IPS DF 19.7 (cell line): ENCODE measurements around the gene CYTH3.
"Not testable (repeated sequence)": the region's sequence is repeated elsewhere in the genome, so short reads cannot be mapped to it uniquely, and the experiment has no call there.

Experiments used
- DNase-seq: peaks from one replicate; pipeline ENCODE4 v3.0.0-alpha.2; 2013; ENCODE audit warnings: low read depth, low spot score

CYTH3 gene

GRCh38 chr7:6153646-6154541 is 118.5 kb downstream of the CYTH3 start:
- DNase-seq: no peak

- no peak for DNase-seq
These were observed 120.3 kb downstream of the CYTH3 start for GRCh38 chr7:6151994-6152735.

GRCh38 chr7:6151527-6151926 is 120.9 kb downstream of the CYTH3 start:
- not testable (repeated sequence) for DNase-seq

GRCh38 chr7:6149996-6150395 is 122.4 kb downstream of the CYTH3 start:
- no peak for DNase-seq

GRCh38 chr7:6148724-6149360 is 123.6 kb downstream of the CYTH3 start:
- no peak for DNase-seq

- no peak for DNase-seq
These were observed 124.8 kb downstream of the CYTH3 start for GRCh38 chr7:6147627-6148026.

- no peak for DNase-seq
These were observed 125.8 kb downstream of the CYTH3 start for GRCh38 chr7:6146666-6147065.

GRCh38 chr7:6143997-6144396 is 128.4 kb downstream of the CYTH3 start:
- no peak for DNase-seq

GRCh38 chr7:6142871-6143380 is 129.5 kb downstream of the CYTH3 start:
- DNase-seq: no peak

- DNase-seq: no peak
These were observed 133.0 kb downstream of the CYTH3 start for GRCh38 chr7:6139189-6139996.

GRCh38 chr7:6136475-6136874 is 135.9 kb downstream of the CYTH3 start:
- DNase-seq: no peak

- DNase-seq: no peak
These were observed 139.2 kb downstream of the CYTH3 start for GRCh38 chr7:6133249-6133648.

- no peak for DNase-seq
These were observed 142.3 kb downstream of the CYTH3 start for GRCh38 chr7:6130007-6130587.

- no peak for DNase-seq
These were observed 144.2 kb downstream of the CYTH3 start for GRCh38 chr7:6128205-6128604.

- DNase-seq: no peak
These were observed 145.3 kb downstream of the CYTH3 start for GRCh38 chr7:6127110-6127490.

GRCh38 chr7:6123843-6124242 is 148.6 kb downstream of the CYTH3 start:
- no peak for DNase-seq

- no peak for DNase-seq
These were observed 151.3 kb downstream of the CYTH3 start for GRCh38 chr7:6121141-6121540.

GRCh38 chr7:6117533-6117932 is 154.9 kb downstream of the CYTH3 start:
- DNase-seq: no peak

- DNase-seq: no peak
These were observed 156.2 kb downstream of the CYTH3 start for GRCh38 chr7:6116211-6116610.
